ENCODE measurements around the gene CCNG1.
"Not testable (repeated sequence)": the region's sequence is repeated elsewhere in the genome, so short reads cannot be mapped to it uniquely, and the experiment has no call there.

Gene CCNG1

GRCh38 chr5:163437309-163438182 lies at the start of gene CCNG1:
Gene CCNG1 (plus strand): TSS chr5:163437595. CDS start chr5:163439257, 1,662 bp downstream.
- Histone ChIP-seq H3K4me3 (ENCODE audit: insufficient read length, low read depth) (peak within 1 kb of the TSS; percentile 91), H3K4me1 (ENCODE audit: insufficient read depth, insufficient read length) (no peaks in the 10 kb centered on the region)

GRCh38 chr5:163395792-163396191 lies 41.6 kb upstream of the CCNG1 start:
- Histone ChIP-seq H3K4me3 (ENCODE audit: insufficient read length, low read depth) (no peak overlapping the region), H3K9ac (ENCODE audit: insufficient read length, low read depth) (no peak overlapping the region), H3K36me3 (ENCODE audit: insufficient read depth, insufficient read length, low read length) (no peaks in the 10 kb centered on the region), H3K27me3 (ENCODE audit: insufficient read depth, insufficient read length) (no peaks in the 10 kb centered on the region), H3K4me1 (ENCODE audit: insufficient read depth, insufficient read length) (no peaks in the 10 kb centered on the region), H3K9me3 (ENCODE audit: insufficient read depth, low read length) (no peaks in the 10 kb centered on the region)
- no peak for TF ChIP-seq SUZ12 (IDR thresholded peaks at IDR 0.05; ENCODE audit: extremely low read depth, insufficient read depth, insufficient read length)
- no peak for TF ChIP-seq ZNF274 (IDR thresholded peaks at IDR 0.05; ENCODE audit: low read depth, low read length)
- no peak for TF ChIP-seq YY1 (IDR thresholded peaks at IDR 0.05; ENCODE audit: insufficient read depth, insufficient read length)
- no peak for DNase-seq (ENCODE audit: low read depth, low spot score)

More at GRCh38 chr5:163437309-163438182, at the start of gene CCNG1:
- H3K9ac ChIP-seq (ENCODE audit: insufficient read length, low read depth) = peak within 1 kb of the TSS; percentile 95
- H3K27me3 ChIP-seq (ENCODE audit: insufficient read depth, insufficient read length) = peaks cover 2% of the 10 kb centered on the region
- H3K36me3 ChIP-seq (ENCODE audit: insufficient read depth, insufficient read length, low read length) = peaks cover 37% of the 10 kb centered on the region
- H3K9me3 ChIP-seq (ENCODE audit: insufficient read depth, low read length) = no peaks in the 10 kb centered on the region
- DNase-seq (ENCODE audit: low read depth, low spot score) = peak; percentile 92
- TF ChIP-seq SUZ12 (IDR thresholded peaks at IDR 0.05; ENCODE audit: extremely low read depth, insufficient read depth, insufficient read length) = no peak
- TF ChIP-seq ZNF274 (IDR thresholded peaks at IDR 0.05; ENCODE audit: low read depth, low read length) = no peak
- no peak for TF ChIP-seq YY1 (IDR thresholded peaks at IDR 0.05; ENCODE audit: insufficient read depth, insufficient read length)

GRCh38 chr5:163396818-163397340 lies 40.5 kb upstream of the CCNG1 start:
- H3K4me3 ChIP-seq (ENCODE audit: insufficient read length, low read depth); H3K27me3 ChIP-seq (ENCODE audit: insufficient read depth, insufficient read length); DNase-seq (ENCODE audit: low read depth, low spot score); H3K4me1 ChIP-seq (ENCODE audit: insufficient read depth, insufficient read length); H3K9ac ChIP-seq (ENCODE audit: insufficient read length, low read depth); H3K9me3 ChIP-seq (ENCODE audit: insufficient read depth, low read length); H3K36me3 ChIP-seq (ENCODE audit: insufficient read depth, insufficient read length, low read length): not testable (repeated sequence)

GRCh38 chr5:163397354-163397753 lies 40.0 kb upstream of the CCNG1 start:
- no peaks in the 10 kb centered on the region for H3K27me3 ChIP-seq (ENCODE audit: insufficient read depth, insufficient read length)
- no peak for DNase-seq (ENCODE audit: low read depth, low spot score)
- TF ChIP-seq SUZ12 (IDR thresholded peaks at IDR 0.05; ENCODE audit: extremely low read depth, insufficient read depth, insufficient read length) (no peak), YY1 (IDR thresholded peaks at IDR 0.05; ENCODE audit: insufficient read depth, insufficient read length) (no peak), ZNF274 (IDR thresholded peaks at IDR 0.05; ENCODE audit: low read depth, low read length) (no peak)
- H3K4me3 ChIP-seq (ENCODE audit: insufficient read length, low read depth) = no peak overlapping the region
- H3K9ac ChIP-seq (ENCODE audit: insufficient read length, low read depth) = no peak overlapping the region
- no peaks in the 10 kb centered on the region for H3K36me3 ChIP-seq (ENCODE audit: insufficient read depth, insufficient read length, low read length)
- H3K9me3 ChIP-seq (ENCODE audit: insufficient read depth, low read length) = no peaks in the 10 kb centered on the region
- no peaks in the 10 kb centered on the region for H3K4me1 ChIP-seq (ENCODE audit: insufficient read depth, insufficient read length)

GRCh38 chr5:163399923-163400322 lies 37.5 kb upstream of the CCNG1 start:
- no peaks in the 10 kb centered on the region for H3K36me3 ChIP-seq (ENCODE audit: insufficient read depth, insufficient read length, low read length)
- TF ChIP-seq YY1 (IDR thresholded peaks at IDR 0.05; ENCODE audit: insufficient read depth, insufficient read length) (no peak), SUZ12 (IDR thresholded peaks at IDR 0.05; ENCODE audit: extremely low read depth, insufficient read depth, insufficient read length) (no peak)
- no peaks in the 10 kb centered on the region for H3K9me3 ChIP-seq (ENCODE audit: insufficient read depth, low read length)
- no peaks in the 10 kb centered on the region for H3K4me1 ChIP-seq (ENCODE audit: insufficient read depth, insufficient read length)
- no peak overlapping the region for H3K4me3 ChIP-seq (ENCODE audit: insufficient read length, low read depth)
- no peak overlapping the region for H3K9ac ChIP-seq (ENCODE audit: insufficient read length, low read depth)
- no peak for DNase-seq (ENCODE audit: low read depth, low spot score)
- no peaks in the 10 kb centered on the region for H3K27me3 ChIP-seq (ENCODE audit: insufficient read depth, insufficient read length)

- Histone ChIP-seq H3K9me3 (ENCODE audit: insufficient read depth, low read length) (no peaks in the 10 kb centered on the region), H3K4me1 (ENCODE audit: insufficient read depth, insufficient read length) (no peaks in the 10 kb centered on the region), H3K27me3 (ENCODE audit: insufficient read depth, insufficient read length) (no peaks in the 10 kb centered on the region), H3K4me3 (ENCODE audit: insufficient read length, low read depth) (no peak overlapping the region), H3K9ac (ENCODE audit: insufficient read length, low read depth) (no peak overlapping the region), H3K36me3 (ENCODE audit: insufficient read depth, insufficient read length, low read length) (no peaks in the 10 kb centered on the region)
- TF ChIP-seq ZNF274 (IDR thresholded peaks at IDR 0.05; ENCODE audit: low read depth, low read length) (no peak), SUZ12 (IDR thresholded peaks at IDR 0.05; ENCODE audit: extremely low read depth, insufficient read depth, insufficient read length) (no peak), YY1 (IDR thresholded peaks at IDR 0.05; ENCODE audit: insufficient read depth, insufficient read length) (no peak)
- no peak for DNase-seq (ENCODE audit: low read depth, low spot score)
These were observed 36.1 kb upstream of the CCNG1 start for GRCh38 chr5:163401271-163401670.

- H3K9ac ChIP-seq (ENCODE audit: insufficient read length, low read depth) = no peak overlapping the region
- TF ChIP-seq ZNF274 (IDR thresholded peaks at IDR 0.05; ENCODE audit: low read depth, low read length) (no peak), YY1 (IDR thresholded peaks at IDR 0.05; ENCODE audit: insufficient read depth, insufficient read length) (no peak), SUZ12 (IDR thresholded peaks at IDR 0.05; ENCODE audit: extremely low read depth, insufficient read depth, insufficient read length) (no peak)
- no peaks in the 10 kb centered on the region for H3K27me3 ChIP-seq (ENCODE audit: insufficient read depth, insufficient read length)
- no peaks in the 10 kb centered on the region for H3K9me3 ChIP-seq (ENCODE audit: insufficient read depth, low read length)
- no peaks in the 10 kb centered on the region for H3K36me3 ChIP-seq (ENCODE audit: insufficient read depth, insufficient read length, low read length)
- H3K4me3 ChIP-seq (ENCODE audit: insufficient read length, low read depth) = no peak overlapping the region
- no peaks in the 10 kb centered on the region for H3K4me1 ChIP-seq (ENCODE audit: insufficient read depth, insufficient read length)
- DNase-seq (ENCODE audit: low read depth, low spot score) = no peak
These were observed 35.4 kb upstream of the CCNG1 start for GRCh38 chr5:163402007-163402406.

Data from NT2/D1 (cell line).